GM18907 (cell line): Measurements from ENCODE around the gene FBXW7.

Experiments
- ATAC-seq: cut with Tn5 transposase; IDR thresholded peaks from one replicate; pipeline ENCODE4 v1.9.1; 2021; ENCODE audit warnings: mild to moderate bottlenecking, moderate library complexity; ENCODE audit not compliant: unreplicated experiment

Gene FBXW7

DNA sequence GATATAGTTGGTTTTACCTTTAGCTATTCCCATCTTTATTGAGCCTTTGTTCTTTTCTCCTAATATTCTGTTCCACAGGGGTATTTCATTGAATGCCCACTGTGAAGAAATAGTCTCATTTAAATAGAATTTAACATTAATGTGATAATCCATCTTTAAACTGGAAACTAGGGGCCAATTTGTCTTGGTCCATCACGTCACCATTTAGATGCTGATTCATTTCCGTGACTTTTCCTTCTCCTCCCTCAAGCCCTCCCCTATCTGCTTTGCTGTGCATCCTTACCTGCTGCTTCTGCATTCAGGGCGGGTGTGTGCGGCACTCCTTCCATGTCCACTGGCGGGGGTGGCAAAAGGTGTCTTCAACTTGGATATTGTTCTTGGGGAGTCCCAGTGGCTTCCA lies 241.1 kb downstream of the FBXW7 start:
- no peak for ATAC-seq

DNA sequence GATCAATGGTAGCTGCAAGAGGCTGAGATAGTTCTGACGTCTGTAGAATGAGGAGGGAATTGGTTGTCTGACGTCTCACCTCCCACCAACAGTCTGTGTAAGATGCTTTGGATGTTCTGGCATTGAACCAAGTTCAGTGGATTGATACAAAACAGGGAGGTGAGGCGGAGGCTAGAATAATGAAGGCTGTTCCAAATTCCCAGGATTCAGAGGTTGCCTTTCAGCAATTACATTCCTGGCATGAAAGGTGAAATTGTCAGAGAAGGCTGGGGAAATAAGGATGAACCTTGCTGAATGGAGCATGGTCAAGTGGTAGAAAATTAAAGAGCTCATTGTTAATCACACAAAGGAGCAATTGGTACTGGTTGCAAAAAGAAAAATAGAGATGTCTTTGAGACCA lies 241.6 kb downstream of the FBXW7 start:
- ATAC-seq = no peak

DNA sequence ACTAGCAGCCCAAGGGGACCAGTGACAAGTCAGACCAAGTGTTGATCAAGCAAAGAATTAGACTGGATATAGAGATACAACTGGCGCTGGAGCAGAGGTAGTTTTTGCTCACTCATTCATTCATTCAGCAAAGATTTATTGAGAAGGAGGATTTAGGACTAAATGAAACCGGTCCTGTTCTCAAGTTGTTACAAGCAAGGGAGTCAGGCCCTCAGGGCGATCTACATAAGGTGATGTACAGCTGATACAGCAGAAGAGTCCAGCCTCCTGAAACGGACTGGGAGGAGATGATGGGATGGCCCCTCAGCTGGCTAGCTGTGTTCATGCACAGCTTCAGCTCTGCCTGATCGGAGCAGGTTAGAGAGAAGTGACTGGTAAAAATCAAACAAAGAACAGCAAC lies 242.4 kb downstream of the FBXW7 start:
- ATAC-seq = no peak

DNA sequence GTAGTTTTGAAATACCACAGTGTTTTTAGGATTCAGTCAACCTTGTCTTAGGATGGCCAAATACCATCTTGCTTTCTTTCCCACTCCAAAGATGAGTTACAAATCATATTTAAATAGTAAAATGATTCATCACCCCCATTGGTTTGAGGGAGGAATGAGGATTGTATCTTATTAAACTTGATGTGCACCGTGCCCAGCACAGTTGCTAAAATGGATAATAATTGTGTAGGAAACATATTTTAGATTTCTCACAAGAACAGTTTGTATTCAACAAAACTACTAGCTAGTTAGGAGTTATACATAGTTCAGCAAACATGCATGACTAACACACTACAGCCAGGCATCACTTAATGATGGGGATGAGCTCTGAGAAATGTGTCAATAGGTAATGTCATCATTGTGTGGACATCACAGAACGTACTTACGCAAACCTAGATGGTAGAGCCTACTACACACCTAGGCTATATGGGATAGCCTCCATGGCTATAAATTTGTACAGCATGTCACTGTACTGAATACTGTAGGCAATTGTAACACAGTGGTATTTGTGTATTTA lies 245.4 kb downstream of the FBXW7 start:
- no peak for ATAC-seq

DNA sequence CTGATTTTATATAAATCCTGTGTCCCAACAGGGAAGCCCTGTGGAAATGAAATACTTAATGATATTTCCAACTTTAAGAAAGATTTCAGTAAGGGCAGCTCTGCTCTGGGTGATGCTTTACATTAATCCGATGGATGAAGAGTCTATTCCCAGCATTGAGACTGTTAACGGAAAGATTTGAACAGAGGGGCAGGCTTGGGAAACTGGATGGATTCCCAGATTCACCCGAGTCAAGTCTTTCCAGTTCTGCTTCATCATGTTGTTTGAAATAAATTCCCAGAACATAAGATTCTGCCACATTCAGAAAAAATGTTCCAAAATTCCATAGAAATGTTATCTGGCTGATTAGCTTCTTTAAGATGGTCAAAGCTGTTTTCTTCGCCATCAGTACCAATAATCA lies 246.0 kb downstream of the FBXW7 start:
- no peak for ATAC-seq

DNA sequence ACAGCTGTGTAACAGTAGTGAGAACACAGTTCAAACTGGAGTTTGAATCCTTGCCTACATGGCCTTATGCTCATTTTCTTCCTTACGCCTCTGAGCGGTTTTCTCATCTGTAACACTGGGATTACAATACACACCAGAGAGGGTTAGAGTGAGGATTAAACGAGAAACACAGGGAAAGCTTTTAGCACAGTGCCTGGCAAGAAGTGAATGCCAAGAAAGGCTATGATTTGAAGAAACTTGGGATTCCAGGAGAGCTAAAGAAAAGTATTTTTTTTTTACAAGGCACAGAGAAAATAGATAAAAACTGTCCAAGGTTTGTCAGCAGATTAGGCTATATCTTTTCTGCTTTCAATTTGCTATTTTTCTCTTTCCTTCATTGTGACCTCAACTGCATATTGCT lies 246.4 kb downstream of the FBXW7 start:
- ATAC-seq = no peak

DNA sequence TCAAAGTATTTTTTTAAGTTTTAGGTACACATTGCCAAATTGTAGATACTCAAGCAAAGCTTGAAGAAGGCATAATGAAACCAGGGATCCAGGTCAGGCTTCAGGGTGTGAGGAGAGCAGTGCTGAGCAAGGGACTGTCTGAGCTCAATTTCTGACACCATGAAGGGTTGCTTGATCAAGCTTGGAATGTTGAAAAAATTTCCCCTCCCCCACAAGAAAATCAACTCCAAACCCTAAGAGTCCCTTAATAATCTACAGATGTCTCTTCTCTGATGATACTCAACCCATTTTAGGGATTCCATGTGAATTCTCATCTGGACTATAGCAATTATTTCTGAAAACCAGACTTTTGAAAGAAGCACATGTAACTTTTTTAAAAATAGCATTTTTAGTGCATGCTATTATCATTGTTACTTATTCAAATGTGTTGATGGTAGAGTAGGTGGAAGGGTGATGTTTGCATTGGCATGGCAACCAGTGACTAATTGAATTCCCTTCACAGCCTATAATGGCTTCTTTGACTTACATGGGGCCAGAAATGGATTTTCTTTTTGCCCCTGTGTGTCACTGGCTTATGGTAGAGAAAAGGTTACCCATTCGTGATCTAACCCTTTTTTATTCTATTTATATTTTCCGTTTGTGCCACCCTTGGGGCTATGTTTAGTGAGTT lies 252.0 kb downstream of the FBXW7 start:
- ATAC-seq = no peak

DNA sequence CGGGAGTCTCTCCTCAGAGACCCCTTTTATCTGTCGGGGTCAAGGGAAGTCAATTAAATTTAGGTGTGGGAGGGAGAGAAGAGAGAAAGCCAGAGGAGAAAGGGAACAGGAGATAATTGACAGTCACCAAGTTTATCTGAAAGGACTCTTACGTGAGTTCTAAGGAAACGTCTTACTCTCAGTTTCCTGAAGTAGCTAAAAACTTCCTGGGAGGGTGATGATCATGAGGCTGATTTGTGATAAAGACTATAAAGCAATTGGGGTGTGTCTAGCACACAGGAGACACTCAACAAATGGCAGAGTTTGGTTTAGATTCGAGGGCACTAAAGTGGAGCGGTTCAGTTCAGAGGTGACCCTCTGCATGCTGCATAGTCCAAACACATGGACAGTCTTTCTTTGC lies 254.1 kb downstream of the FBXW7 start:
- no peak for ATAC-seq

DNA sequence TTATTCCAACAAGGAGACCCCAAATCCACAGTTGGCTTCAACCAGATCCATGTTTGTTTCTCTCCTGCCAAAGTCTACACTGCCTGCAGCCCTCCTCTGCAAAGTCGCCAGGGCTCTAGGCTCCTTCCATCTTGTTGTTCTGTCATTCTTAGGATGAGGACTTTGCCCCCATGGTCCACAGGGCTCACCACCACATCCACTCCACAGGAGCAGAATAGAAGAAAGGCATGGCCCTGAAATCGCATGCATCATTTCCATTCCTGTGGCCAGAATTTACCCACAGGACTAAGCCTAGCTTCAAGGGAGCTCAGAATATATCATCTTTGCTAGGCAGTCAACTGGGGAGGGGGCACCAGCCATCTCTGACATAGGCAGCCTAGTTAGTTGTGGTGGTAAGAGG lies 254.7 kb downstream of the FBXW7 start:
- no peak for ATAC-seq

DNA sequence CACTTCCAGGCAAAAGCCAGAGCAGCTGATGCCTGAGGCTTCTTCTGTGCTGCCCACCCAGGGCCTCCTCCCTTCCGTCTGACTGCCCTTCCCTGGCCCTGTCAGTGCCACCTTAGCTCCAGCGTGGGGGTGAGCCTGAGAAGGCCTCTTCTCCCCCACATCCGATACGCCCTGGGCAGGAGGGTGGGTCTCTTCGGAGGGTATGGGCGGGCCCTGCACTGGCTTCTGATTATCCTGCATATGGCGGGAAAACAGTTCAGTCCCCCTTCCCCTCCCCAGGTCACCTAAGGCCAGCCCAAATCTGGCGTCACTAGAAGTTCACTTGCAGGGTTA lies 256.7 kb downstream of the FBXW7 start:
- ATAC-seq = peak; percentile 9

DNA sequence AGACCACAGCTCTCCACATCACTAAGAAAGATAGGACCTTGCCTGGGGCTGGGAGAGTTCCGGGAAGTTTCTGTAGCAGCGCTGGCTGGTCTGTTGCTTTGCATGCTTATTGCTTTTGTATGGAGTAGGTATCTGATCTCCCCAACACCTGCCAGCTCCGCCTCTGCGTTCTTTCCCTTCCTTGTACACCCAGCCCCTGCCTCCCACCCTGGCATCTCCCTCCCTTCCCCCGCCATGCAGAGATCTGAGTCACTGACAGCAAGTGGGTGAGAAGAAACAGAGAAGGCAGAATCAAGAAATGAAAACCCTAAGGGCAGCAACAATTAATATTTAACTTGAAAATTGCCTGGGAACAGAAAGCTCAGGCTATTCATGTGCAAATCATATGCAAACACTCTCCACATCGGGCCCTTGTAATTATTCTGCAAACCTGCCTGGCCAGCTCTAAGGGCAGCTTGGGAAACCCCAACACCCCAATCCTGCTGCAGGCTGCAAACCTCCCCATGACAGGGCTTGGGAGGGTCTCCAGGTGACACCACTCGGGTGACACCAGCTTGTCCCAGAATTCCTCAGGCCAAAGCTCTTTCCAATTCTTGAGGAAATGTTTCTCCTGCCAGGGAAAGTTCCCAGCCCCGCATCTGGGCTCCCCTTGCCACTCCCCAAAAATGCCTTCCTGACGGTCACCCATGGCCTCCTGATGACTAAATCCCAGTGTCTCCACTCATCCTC lies 257.2 kb downstream of the FBXW7 start:
- ATAC-seq = peak; percentile 84

DNA sequence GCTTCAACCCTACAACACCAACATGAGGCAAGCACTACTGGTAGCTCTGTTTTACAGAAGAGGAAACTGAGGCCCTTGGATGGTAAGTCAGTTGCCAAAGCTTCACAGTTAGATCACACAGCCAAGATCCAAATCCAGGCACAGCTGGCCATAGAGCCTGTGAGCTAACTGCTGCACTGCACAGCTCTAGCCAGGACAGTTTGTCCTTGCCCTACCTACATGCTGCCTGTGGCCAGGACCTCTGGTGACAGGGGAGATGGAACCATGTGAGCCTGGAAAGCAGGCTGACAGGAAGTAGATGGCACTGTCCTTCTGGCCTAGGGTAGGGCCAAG lies 257.8 kb downstream of the FBXW7 start:
- ATAC-seq = no peak

DNA sequence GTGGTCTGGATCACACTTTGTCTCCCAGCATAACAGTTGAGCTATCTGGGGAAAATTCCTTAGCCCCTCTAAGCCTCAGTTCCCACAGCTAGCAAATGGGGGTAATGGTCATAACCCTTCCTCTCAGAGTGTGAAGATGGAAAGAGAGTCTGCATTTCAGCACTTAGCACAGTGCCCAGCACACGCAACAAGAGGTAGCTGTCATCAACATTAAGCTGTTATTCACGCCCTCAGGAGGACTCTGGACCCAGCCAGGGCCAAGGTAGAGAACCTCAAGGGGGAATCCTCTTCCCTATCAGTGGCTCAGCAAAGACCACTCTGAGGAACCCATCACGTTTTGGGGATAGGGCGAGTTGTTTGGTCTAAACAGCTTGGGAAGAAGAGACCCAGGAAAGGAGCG lies 258.6 kb downstream of the FBXW7 start:
- no peak for ATAC-seq

DNA sequence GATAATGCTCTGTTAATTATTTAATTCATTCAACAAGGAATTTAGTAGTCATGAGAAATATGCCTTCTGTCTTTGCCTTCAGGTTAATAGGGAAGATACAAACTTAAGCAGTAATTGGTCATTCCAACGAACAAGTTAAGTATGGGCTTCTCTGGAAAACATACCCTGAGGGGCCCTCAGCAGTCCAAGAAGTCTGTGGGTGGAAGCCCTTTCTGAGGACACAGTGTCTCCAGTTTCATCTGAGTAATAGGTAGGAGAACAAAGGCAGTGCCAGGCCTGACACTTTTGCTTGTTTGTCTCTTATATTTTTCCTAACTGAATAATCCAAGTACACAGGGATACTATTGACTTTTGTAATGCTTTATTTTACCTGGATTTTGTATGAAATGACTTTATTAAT lies 262.5 kb downstream of the FBXW7 start:
- no peak for ATAC-seq
